Measurements from ENCODE around the gene SNRNP40. TPM values are rescaled to one million over a fixed set of nuclear protein-coding genes. Genes with fewer than 3 reads are reported as not detected.

The SNRNP40 gene
- total RNA-seq, 3 donors from 2014 or later, result 40.2 to 73.4 (median 66.6) TPM

- Histone ChIP-seq H3K4me1 (no peaks in the 10 kb centered on the region), H3K9me3 (no peaks in the 10 kb centered on the region), H3K36me3 (no peaks in the 10 kb centered on the region), H3K27ac (no peak overlapping the region), H3K4me3 (no peak overlapping the region), H3K27me3 (no peaks in the 10 kb centered on the region)
- no peak for TF ChIP-seq CTCF (IDR thresholded peaks at IDR 0.05)
- TF ChIP-seq POLR2A (IDR thresholded peaks at IDR 0.05), result no peak
- no peak for TF ChIP-seq POLR2AphosphoS5 (IDR thresholded peaks at IDR 0.05)
- intact Hi-C loops (cut with DNase I; ENCODE audit: low total_unique reads), result no loop called here
- DNase-seq (ENCODE audit: low spot score in 2 of 2), result no peak
These were observed 48.3 kb downstream of the SNRNP40 start for GRCh38 chr1:31248276-31248675.

- Histone ChIP-seq H3K27me3 (peaks cover 3 to 12% of the 10 kb centered on the region in 2 donors), H3K27ac (no peak overlapping the region), H3K4me3 (no peak overlapping the region), H3K36me3 (no peaks in the 10 kb centered on the region), H3K9me3 (no peaks in the 10 kb centered on the region), H3K4me1 (no peaks in the 10 kb centered on the region)
- TF ChIP-seq POLR2AphosphoS5 (IDR thresholded peaks at IDR 0.05) (no peak), CTCF (IDR thresholded peaks at IDR 0.05) (no peak), POLR2A (IDR thresholded peaks at IDR 0.05) (no peak)
- no peak for DNase-seq (ENCODE audit: low spot score in 2 of 2)
- intact Hi-C loops (cut with DNase I; ENCODE audit: low total_unique reads), result no loop called here
These were observed 52.3 kb downstream of the SNRNP40 start for GRCh38 chr1:31244326-31244725.

- TF ChIP-seq POLR2A (IDR thresholded peaks at IDR 0.05) (no peak), CTCF (IDR thresholded peaks at IDR 0.05) (no peak), POLR2AphosphoS5 (IDR thresholded peaks at IDR 0.05) (no peak)
- no peak overlapping the region for H3K4me3 ChIP-seq
- no peak for DNase-seq (ENCODE audit: low spot score in 2 of 2)
- H3K9me3 ChIP-seq, result no peaks in the 10 kb centered on the region
- H3K27me3 ChIP-seq, result peaks cover 3 to 18% of the 10 kb centered on the region in 2 donors
- no peaks in the 10 kb centered on the region for H3K36me3 ChIP-seq
- no peaks in the 10 kb centered on the region for H3K4me1 ChIP-seq
- intact Hi-C loops (cut with DNase I; ENCODE audit: low total_unique reads), result no loop called here
- H3K27ac ChIP-seq, result no peak overlapping the region
These were observed 52.9 kb downstream of the SNRNP40 start for GRCh38 chr1:31243501-31244286.

GRCh38 chr1:31241321-31241720 lies 55.3 kb downstream of the SNRNP40 start:
- Histone ChIP-seq H3K4me1 (no peaks in the 10 kb centered on the region), H3K27me3 (peaks cover 3 to 27% of the 10 kb centered on the region in 2 donors)
- no peak for DNase-seq (ENCODE audit: low spot score in 2 of 2)

More at GRCh38 chr1:31241321-31241720, 55.3 kb downstream of the SNRNP40 start:
- Histone ChIP-seq H3K4me3 (no peak overlapping the region), H3K36me3 (no peaks in the 10 kb centered on the region), H3K27ac (no peak overlapping the region), H3K9me3 (no peaks in the 10 kb centered on the region)
- intact Hi-C loops (cut with DNase I; ENCODE audit: low total_unique reads), result no loop called here
- TF ChIP-seq POLR2AphosphoS5 (IDR thresholded peaks at IDR 0.05) (no peak), CTCF (IDR thresholded peaks at IDR 0.05) (no peak), POLR2A (IDR thresholded peaks at IDR 0.05) (no peak)
